ENCODE measurements around the gene TRIP6.

The TRIP6 gene, protein sequence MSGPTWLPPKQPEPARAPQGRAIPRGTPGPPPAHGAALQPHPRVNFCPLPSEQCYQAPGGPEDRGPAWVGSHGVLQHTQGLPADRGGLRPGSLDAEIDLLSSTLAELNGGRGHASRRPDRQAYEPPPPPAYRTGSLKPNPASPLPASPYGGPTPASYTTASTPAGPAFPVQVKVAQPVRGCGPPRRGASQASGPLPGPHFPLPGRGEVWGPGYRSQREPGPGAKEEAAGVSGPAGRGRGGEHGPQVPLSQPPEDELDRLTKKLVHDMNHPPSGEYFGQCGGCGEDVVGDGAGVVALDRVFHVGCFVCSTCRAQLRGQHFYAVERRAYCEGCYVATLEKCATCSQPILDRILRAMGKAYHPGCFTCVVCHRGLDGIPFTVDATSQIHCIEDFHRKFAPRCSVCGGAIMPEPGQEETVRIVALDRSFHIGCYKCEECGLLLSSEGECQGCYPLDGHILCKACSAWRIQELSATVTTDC

GRCh38 chr7:100867040-100867775 is at the start of gene TRIP6:
Gene TRIP6, plus strand, starts transcription at chr7:100867387. Its CDS starts 111 bp downstream, at chr7:100867498.
- H3K4me2 ChIP-seq (ENCODE audit: insufficient read depth, low read length): peak within 1 kb of the TSS; percentile 89
- no peaks in the 10 kb centered on the region for H4K20me1 ChIP-seq (ENCODE audit: insufficient read depth, low read length)
- H2AFZ ChIP-seq (ENCODE audit: low read depth, low read length): peak within 1 kb of the TSS; percentile 74
- H3K27me3 ChIP-seq (ENCODE audit: insufficient read depth, low read length, poor library complexity): no peaks in the 10 kb centered on the region
- peaks cover 39% of the 10 kb centered on the region for H3K79me2 ChIP-seq (ENCODE audit: insufficient read depth, low read length)
- peak within 1 kb of the TSS; percentile 88 to 90 for H3K4me3 ChIP-seq (ENCODE audit: low read depth in 1 of 2, low read length in 2 of 2)
- DNase-seq: peak; percentile 88
- H3K36me3 ChIP-seq (ENCODE audit: insufficient read depth, low read length): peaks cover 46% of the 10 kb centered on the region
- peaks cover 26% of the 10 kb centered on the region for H3K4me1 ChIP-seq (ENCODE audit: insufficient read depth, low read length)
- no peaks in the 10 kb centered on the region for H3K9me3 ChIP-seq (ENCODE audit: insufficient read depth, low read length, severe bottlenecking)
- ATAC-seq (ENCODE audit: insufficient read depth, low read depth): peak; percentile 82
- H3K9ac ChIP-seq (ENCODE audit: low read depth, low read length): peak within 1 kb of the TSS; percentile 99
- TF ChIP-seq CTCF (IDR thresholded peaks at IDR 0.05; ENCODE audit: borderline replicate concordance, extremely low read depth, low read length, poor library complexity, severe bottlenecking) (no peak), EZH2 (IDR thresholded peaks at IDR 0.05; ENCODE audit: borderline replicate concordance, low read depth, low read length, severe bottlenecking) (no peak)
- H3K27ac ChIP-seq (ENCODE audit: low read length): peak within 1 kb of the TSS; percentile 96

GRCh38 chr7:100818366-100818765 is 48.8 kb upstream of the TRIP6 start:
- no peak overlapping the region for H2AFZ ChIP-seq (ENCODE audit: low read depth, low read length)
- no peaks in the 10 kb centered on the region for H3K4me1 ChIP-seq (ENCODE audit: insufficient read depth, low read length)
- no peaks in the 10 kb centered on the region for H3K27me3 ChIP-seq (ENCODE audit: insufficient read depth, low read length, poor library complexity)
- no peak for TF ChIP-seq EZH2 (IDR thresholded peaks at IDR 0.05; ENCODE audit: borderline replicate concordance, low read depth, low read length, severe bottlenecking)
- TF ChIP-seq CTCF (IDR thresholded peaks at IDR 0.05; ENCODE audit: borderline replicate concordance, extremely low read depth, low read length, poor library complexity, severe bottlenecking): no peak
- no peaks in the 10 kb centered on the region for H4K20me1 ChIP-seq (ENCODE audit: insufficient read depth, low read length)
- no peaks in the 10 kb centered on the region for H3K36me3 ChIP-seq (ENCODE audit: insufficient read depth, low read length)
- H3K27ac ChIP-seq (ENCODE audit: low read length): no peak overlapping the region
- ATAC-seq (ENCODE audit: insufficient read depth, low read depth): no peak
- no peaks in the 10 kb centered on the region for H3K79me2 ChIP-seq (ENCODE audit: insufficient read depth, low read length)
- no peak overlapping the region for H3K4me3 ChIP-seq (ENCODE audit: low read depth in 1 of 2, low read length in 2 of 2)
- no peak for DNase-seq
- no peaks in the 10 kb centered on the region for H3K9me3 ChIP-seq (ENCODE audit: insufficient read depth, low read length, severe bottlenecking)
- H3K9ac ChIP-seq (ENCODE audit: low read depth, low read length): no peak overlapping the region
- no peak overlapping the region for H3K4me2 ChIP-seq (ENCODE audit: insufficient read depth, low read length)

- Histone ChIP-seq H3K79me2 (ENCODE audit: insufficient read depth, low read length) (no peaks in the 10 kb centered on the region), H3K27ac (ENCODE audit: low read length) (no peak overlapping the region), H3K4me1 (ENCODE audit: insufficient read depth, low read length) (no peaks in the 10 kb centered on the region), H2AFZ (ENCODE audit: low read depth, low read length) (no peak overlapping the region), H3K9me3 (ENCODE audit: insufficient read depth, low read length, severe bottlenecking) (no peaks in the 10 kb centered on the region), H4K20me1 (ENCODE audit: insufficient read depth, low read length) (no peaks in the 10 kb centered on the region), H3K4me2 (ENCODE audit: insufficient read depth, low read length) (no peak overlapping the region), H3K4me3 (ENCODE audit: low read depth in 1 of 2, low read length in 2 of 2) (no peak overlapping the region), H3K9ac (ENCODE audit: low read depth, low read length) (no peak overlapping the region), H3K27me3 (ENCODE audit: insufficient read depth, low read length, poor library complexity) (no peaks in the 10 kb centered on the region), H3K36me3 (ENCODE audit: insufficient read depth, low read length) (no peaks in the 10 kb centered on the region)
- no peak for DNase-seq
- no peak for ATAC-seq (ENCODE audit: insufficient read depth, low read depth)
- TF ChIP-seq CTCF (IDR thresholded peaks at IDR 0.05; ENCODE audit: borderline replicate concordance, extremely low read depth, low read length, poor library complexity, severe bottlenecking) (no peak), EZH2 (IDR thresholded peaks at IDR 0.05; ENCODE audit: borderline replicate concordance, low read depth, low read length, severe bottlenecking) (no peak)
Observed at GRCh38 chr7:100818825-100819224, 48.4 kb upstream of the TRIP6 start.

Measured in DND-41 (cell line).